GM19463 (cell line): ENCODE data around the gene SLC44A5.
"Not testable (repeated sequence)": the region's sequence is repeated elsewhere in the genome, so short reads cannot be mapped to it uniquely, and the experiment has no call there.

Source experiments
- ATAC-seq: cut with Tn5 transposase; IDR thresholded peaks from one replicate; pipeline ENCODE4 v1.9.1; 2021; ENCODE audit warnings: mild to moderate bottlenecking, moderate library complexity; ENCODE audit not compliant: unreplicated experiment

The SLC44A5 gene

GRCh38 chr1:75469586-75470173 lies 141.2 kb downstream of the SLC44A5 start:
- ATAC-seq: no peak

GRCh38 chr1:75461808-75462325 lies 149.0 kb downstream of the SLC44A5 start:
- no peak for ATAC-seq

GRCh38 chr1:75449998-75450397 lies 160.9 kb downstream of the SLC44A5 start:
- ATAC-seq: no peak

- ATAC-seq: no peak
These were observed 166.7 kb downstream of the SLC44A5 start for GRCh38 chr1:75444220-75444619.

- ATAC-seq: no peak
These were observed 170.6 kb downstream of the SLC44A5 start for GRCh38 chr1:75440274-75440673.

GRCh38 chr1:75438355-75438754 lies 172.6 kb downstream of the SLC44A5 start:
- no peak for ATAC-seq

- ATAC-seq: no peak
These were observed 179.1 kb downstream of the SLC44A5 start for GRCh38 chr1:75431843-75432242.

GRCh38 chr1:75430526-75430925 lies 180.4 kb downstream of the SLC44A5 start:
- ATAC-seq: no peak

GRCh38 chr1:75426688-75427087 lies 184.2 kb downstream of the SLC44A5 start:
- no peak for ATAC-seq

GRCh38 chr1:75425001-75425650 lies 185.8 kb downstream of the SLC44A5 start:
- no peak for ATAC-seq

GRCh38 chr1:75423616-75424015 lies 187.3 kb downstream of the SLC44A5 start:
- no peak for ATAC-seq

GRCh38 chr1:75423136-75423535 lies 187.8 kb downstream of the SLC44A5 start:
- no peak for ATAC-seq

GRCh38 chr1:75421371-75421770 lies 189.5 kb downstream of the SLC44A5 start:
- no peak for ATAC-seq

GRCh38 chr1:75415187-75415586 lies 195.7 kb downstream of the SLC44A5 start:
- no peak for ATAC-seq

- no peak for ATAC-seq
These were observed 198.3 kb downstream of the SLC44A5 start for GRCh38 chr1:75412616-75413015.

- ATAC-seq: not testable (repeated sequence)
These were observed 206.2 kb downstream of the SLC44A5 start for GRCh38 chr1:75404681-75405080.

GRCh38 chr1:75403147-75403646 lies 207.7 kb downstream of the SLC44A5 start:
- ATAC-seq: not testable (repeated sequence)

- ATAC-seq: no peak
These were observed 210.2 kb downstream of the SLC44A5 start for GRCh38 chr1:75400716-75401115.

GRCh38 chr1:75396745-75397144 lies 214.2 kb downstream of the SLC44A5 start:
- ATAC-seq: no peak

- ATAC-seq: no peak
These were observed 214.7 kb downstream of the SLC44A5 start for GRCh38 chr1:75396260-75396659.

- ATAC-seq: peak; percentile 45
These were observed 216.4 kb downstream of the SLC44A5 start for GRCh38 chr1:75394386-75395139.

- ATAC-seq: peak; percentile 93
These were observed 218.6 kb downstream of the SLC44A5 start for GRCh38 chr1:75392278-75392677.
